Measurements from ENCODE around the gene PLEKHS1. TPM values are rescaled to one million over a fixed set of nuclear protein-coding genes. Genes with fewer than 3 reads are reported as not detected.
"Not testable (repeated sequence)": the region's sequence is repeated elsewhere in the genome, so short reads cannot be mapped to it uniquely, and the experiment has no call there.

The PLEKHS1 gene
- total RNA-seq, 2 experiments from 2014 or later, result not detected

DNA sequence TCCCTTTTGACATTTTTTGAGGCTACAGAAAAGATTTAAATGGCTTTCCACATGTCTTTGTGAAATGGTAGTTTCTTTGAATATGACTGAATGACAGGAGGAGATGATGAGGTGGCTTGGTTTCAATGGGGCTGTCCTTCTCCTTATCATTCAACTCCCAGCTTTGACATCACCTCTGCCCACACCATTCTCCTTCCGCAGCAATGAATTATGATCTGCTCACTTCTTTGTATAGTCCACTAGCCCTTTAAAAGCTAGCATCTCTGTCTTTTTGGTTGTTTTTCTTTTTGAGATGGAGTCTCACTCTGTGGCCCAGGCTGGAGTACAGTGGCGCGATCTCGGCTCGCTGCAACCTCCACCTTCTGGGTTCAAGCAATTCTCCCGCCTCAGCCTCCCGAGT, 70.7 kb downstream of the PLEKHS1 start:
- POLR2A ChIA-PET, result no interaction called here
- Mint-ChIP-seq H3K9me3 (no peaks in the 10 kb centered on the region), H3K27ac (no peak overlapping the region), H3K4me3 (no peak overlapping the region), H3K27me3 (no peaks in the 10 kb centered on the region), H3K4me1 (ENCODE audit: low read depth) (no peaks in the 10 kb centered on the region), H3K36me3 (ENCODE audit: low read depth) (no peaks in the 10 kb centered on the region)
- CTCF ChIA-PET, result interaction anchor here (0.8 kb wide), 1 partner anchor 23 kb away, joined by 3 read pairs; no protein-coding TSS in a partner anchor
- TF ChIP-seq, protein P1, sequence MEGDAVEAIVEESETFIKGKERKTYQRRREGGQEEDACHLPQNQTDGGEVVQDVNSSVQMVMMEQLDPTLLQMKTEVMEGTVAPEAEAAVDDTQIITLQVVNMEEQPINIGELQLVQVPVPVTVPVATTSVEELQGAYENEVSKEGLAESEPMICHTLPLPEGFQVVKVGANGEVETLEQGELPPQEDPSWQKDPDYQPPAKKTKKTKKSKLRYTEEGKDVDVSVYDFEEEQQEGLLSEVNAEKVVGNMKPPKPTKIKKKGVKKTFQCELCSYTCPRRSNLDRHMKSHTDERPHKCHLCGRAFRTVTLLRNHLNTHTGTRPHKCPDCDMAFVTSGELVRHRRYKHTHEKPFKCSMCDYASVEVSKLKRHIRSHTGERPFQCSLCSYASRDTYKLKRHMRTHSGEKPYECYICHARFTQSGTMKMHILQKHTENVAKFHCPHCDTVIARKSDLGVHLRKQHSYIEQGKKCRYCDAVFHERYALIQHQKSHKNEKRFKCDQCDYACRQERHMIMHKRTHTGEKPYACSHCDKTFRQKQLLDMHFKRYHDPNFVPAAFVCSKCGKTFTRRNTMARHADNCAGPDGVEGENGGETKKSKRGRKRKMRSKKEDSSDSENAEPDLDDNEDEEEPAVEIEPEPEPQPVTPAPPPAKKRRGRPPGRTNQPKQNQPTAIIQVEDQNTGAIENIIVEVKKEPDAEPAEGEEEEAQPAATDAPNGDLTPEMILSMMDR (IDR thresholded peaks at IDR 0.05), result no peak
- intact Hi-C loops (cut with micrococcal nuclease), result no loop called here
- DNase-seq (no peak), ATAC-seq (no peak)

DNA sequence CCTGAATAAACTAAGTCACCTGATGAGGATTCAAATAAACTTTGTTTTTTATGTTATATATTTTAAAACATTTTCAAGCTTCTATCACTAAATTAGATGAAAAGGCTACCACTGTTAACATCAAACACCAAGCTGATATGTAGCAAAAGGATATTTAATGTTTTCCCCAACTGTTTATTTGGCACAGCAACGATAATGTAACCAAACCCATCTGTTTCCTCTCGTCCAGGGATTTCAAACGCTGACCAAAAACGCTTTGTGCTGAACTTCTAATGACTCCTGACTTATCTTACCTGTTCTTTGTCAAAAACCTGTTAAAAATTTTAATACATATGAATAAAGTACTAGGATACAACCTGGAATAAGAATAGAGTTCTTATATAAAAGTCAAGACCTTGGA, 71.9 kb downstream of the PLEKHS1 start:
- ATAC-seq (no peak), DNase-seq (no peak)
- Mint-ChIP-seq H3K4me1 (ENCODE audit: low read depth) (no peaks in the 10 kb centered on the region), H3K36me3 (ENCODE audit: low read depth) (no peaks in the 10 kb centered on the region), H3K4me3 (no peak overlapping the region), H3K27me3 (no peaks in the 10 kb centered on the region), H3K9me3 (no peaks in the 10 kb centered on the region), H3K27ac (no peak overlapping the region)
- TF ChIP-seq, protein P1 (IDR thresholded peaks at IDR 0.05), result no peak
- intact Hi-C loops (cut with micrococcal nuclease), result no loop called here
- ChIA-PET POLR2A (interaction anchor here (0.8 kb wide), 1 partner anchor 11 kb away, joined by 3 read pairs; no protein-coding TSS in a partner anchor), CTCF (interaction anchor here (1.3 kb wide), 1 partner anchor 21 kb away, joined by 3 read pairs; no protein-coding TSS in a partner anchor)

DNA sequence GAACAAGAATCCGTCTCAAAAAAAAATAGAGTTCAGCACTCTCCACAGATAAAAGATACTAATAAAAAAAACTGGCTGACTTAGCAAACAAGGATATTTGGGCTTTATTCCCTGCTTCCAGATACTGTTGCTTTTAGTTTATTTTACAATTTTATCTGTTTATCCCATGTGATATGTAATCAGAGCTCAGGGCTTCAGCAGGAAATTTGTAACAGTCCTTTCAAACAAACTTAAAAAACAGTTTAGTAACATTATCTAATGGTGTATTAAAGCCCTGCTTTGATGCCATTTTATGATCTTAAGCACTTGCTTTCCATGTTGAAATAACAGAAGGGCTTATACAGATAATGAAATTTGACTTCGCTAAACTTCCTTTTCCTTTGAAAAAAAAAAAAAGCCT, 74.3 kb downstream of the PLEKHS1 start:
- CTCF ChIA-PET, result interaction anchor here (1.4 kb wide), 1 partner anchor 26 kb away, joined by 3 read pairs; no protein-coding TSS in a partner anchor
- H3K4me3 Mint-ChIP-seq, result no peak overlapping the region
- intact Hi-C loops (cut with micrococcal nuclease), result no loop called here
- TF ChIP-seq, protein P1 (IDR thresholded peaks at IDR 0.05), result no peak
- H3K27ac Mint-ChIP-seq, result no peak overlapping the region
- ATAC-seq (no peak), DNase-seq (no peak)
- no peaks in the 10 kb centered on the region for H3K36me3 Mint-ChIP-seq (ENCODE audit: low read depth)
- no peaks in the 10 kb centered on the region for H3K9me3 Mint-ChIP-seq
- POLR2A ChIA-PET, result no interaction called here
- H3K4me1 Mint-ChIP-seq (ENCODE audit: low read depth), result no peaks in the 10 kb centered on the region
- no peaks in the 10 kb centered on the region for H3K27me3 Mint-ChIP-seq

DNA sequence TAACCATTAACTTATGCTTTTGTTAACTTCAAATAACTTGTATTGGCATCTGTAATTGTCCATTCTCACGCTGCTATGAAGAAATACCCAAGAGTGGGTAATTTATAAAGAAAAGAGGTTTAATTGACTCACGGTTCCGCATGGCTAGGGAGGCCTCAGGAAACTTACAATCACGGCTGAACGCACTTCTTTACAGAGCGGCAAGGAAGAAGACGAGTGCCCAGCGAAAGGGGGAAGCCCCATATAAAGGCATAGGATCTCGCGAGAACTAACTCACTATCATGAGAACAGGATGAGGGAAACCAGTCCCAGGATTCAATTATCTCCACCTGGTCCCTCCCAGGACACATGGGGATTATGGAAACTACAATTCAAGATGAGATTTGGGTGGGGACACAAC, 77.1 kb downstream of the PLEKHS1 start:
- H3K4me1 Mint-ChIP-seq (ENCODE audit: low read depth); H3K9me3 Mint-ChIP-seq; POLR2A ChIA-PET; H3K27me3 Mint-ChIP-seq; H3K36me3 Mint-ChIP-seq (ENCODE audit: low read depth); H3K27ac Mint-ChIP-seq; CTCF ChIA-PET; ATAC-seq; DNase-seq; intact Hi-C loops (cut with micrococcal nuclease); H3K4me3 Mint-ChIP-seq: not testable (repeated sequence)

Small RNA genes lying within 50 kb of the gene (microRNA-seq; reads per million reads assigned to microRNA genes)
- gene MIR4483 (ENCODE audit: borderline microRNAs expressed, borderline replicate concordance), result not detected

Other genes with a start within 250 kb of the PLEKHS1 start
- not detected for gene HABP2, start 198.6 kb upstream of the PLEKHS1 start, total RNA-seq
- gene NRAP, start 87.6 kb upstream of the PLEKHS1 start, total RNA-seq, result not detected
- 10 to 100 TPM; 23.7 to 24.2 TPM for gene CASP7, start 71.8 kb upstream of the PLEKHS1 start, total RNA-seq
- gene DCLRE1A, start 102.4 kb downstream of the PLEKHS1 start, total RNA-seq, result 10 to 100 TPM; 14.4 to 15.1 TPM
- gene NHLRC2, start 103.0 kb downstream of the PLEKHS1 start, total RNA-seq, result 10 to 100 TPM; 23.0 to 23.9 TPM

Data from activated CD8-positive, alpha-beta T cell treated with anti-CD3 and anti-CD28 coated beads for 36 hours (primary cell).